Neural cell (in vitro differentiated cells): ENCODE results near the gene UBASH3B. TPM values are rescaled to one million over a fixed set of nuclear protein-coding genes. Genes with fewer than 3 reads are reported as not detected.

Experiments
- H2AFZ ChIP-seq: fragments of 200-600, 300-800 bp; sonication (generic), shearing (Covaris generic); 2 replicates; pipeline ENCODE4 v1.6.0; 2014; ENCODE audit warnings: low read depth, mild to moderate bottlenecking, antibody characterized with exemption, low read length, moderate library complexity
- H3F3A ChIP-seq: fragments of 200-600 bp; shearing (Covaris generic); 2 replicates; pipeline ENCODE4 v1.6.1; 2016; ENCODE audit warnings: mild to moderate bottlenecking, moderate library complexity, mixed read lengths, antibody characterized with exemption, low read length; ENCODE audit not compliant: insufficient read depth, poor library complexity, severe bottlenecking
- H3K27ac ChIP-seq: fragments of 200-600, 300-800 bp; sonication (generic), shearing (Covaris generic); 2 replicates; pipeline ENCODE4 v1.5.1; 2014; ENCODE audit warnings: mild to moderate bottlenecking, low read length, moderate library complexity
- H3K27me3 ChIP-seq: fragments of 300-800, 200-600 bp; sonication (generic), shearing (Covaris generic); 2 replicates; pipeline ENCODE4 v1.6.0; 2014; ENCODE audit warnings: mild to moderate bottlenecking, low read depth, low read length, moderate library complexity; ENCODE audit not compliant: insufficient read depth
- H3K36me3 ChIP-seq: fragments of 300-800, 200-600 bp; sonication (generic), shearing (Covaris generic); 2 replicates; pipeline ENCODE4 v1.5.1; 2014; ENCODE audit warnings: mild to moderate bottlenecking, antibody characterized with exemption, low read length, moderate library complexity; ENCODE audit not compliant: insufficient read depth
- H3K4me2 ChIP-seq: fragments of 300-800, 200-600 bp; sonication (generic), shearing (Covaris generic); 2 replicates; pipeline ENCODE4 v1.6.0; 2014; ENCODE audit warnings: mild to moderate bottlenecking, low read length
- H3K4me3 ChIP-seq: fragments of 300-800, 200-600 bp; sonication (generic), shearing (Covaris generic); 2 replicates; pipeline ENCODE4 v1.5.1; 2014; ENCODE audit warnings: mild to moderate bottlenecking, low read length, moderate library complexity
- H3K79me2 ChIP-seq: fragments of 200-600 bp; shearing (Covaris generic); replicated peaks from 2 replicates; pipeline ENCODE4 v1.6.0; 2014; ENCODE audit warnings: mild to moderate bottlenecking, low read length, moderate library complexity; ENCODE audit not compliant: insufficient read depth
- H3K9ac ChIP-seq: fragments of 300-800, 200-600 bp; sonication (generic), shearing (Covaris generic); 2 replicates; pipeline ENCODE4 v1.6.1; 2016; ENCODE audit warnings: mild to moderate bottlenecking, low read length, mixed read lengths
- H3K9me2 ChIP-seq: fragments of 200-600 bp; shearing (Covaris generic); 2 replicates; pipeline ENCODE4 v1.6.1; 2016; ENCODE audit warnings: mild to moderate bottlenecking, low read length, mixed read lengths; ENCODE audit not compliant: insufficient read depth
- H3K9me3 ChIP-seq: fragments of 200-600, 300-800 bp; sonication (generic), shearing (Covaris generic); 2 replicates; pipeline ENCODE4 v1.6.1; 2016; ENCODE audit warnings: mild to moderate bottlenecking, mixed run types, low read length, moderate library complexity, mixed read lengths
- H4K20me1 ChIP-seq: fragments of 200-600 bp; shearing (Covaris generic); 2 replicates; pipeline ENCODE4 v1.6.1; 2016; ENCODE audit warnings: mild to moderate bottlenecking, mixed run types; ENCODE audit not compliant: insufficient read depth
- CTCF ChIP-seq: fragments of 450-650 bp; IDR thresholded peaks from 2 replicates; pipeline ENCODE4 v1.5.1; 2014; ENCODE audit warnings: antibody characterized with exemption, mild to moderate bottlenecking, moderate library complexity; ENCODE audit not compliant: poor library complexity, severe bottlenecking
- EP300 ChIP-seq: fragments of 450-650 bp; conservative IDR thresholded peaks from 2 replicates; pipeline ENCODE4 v1.6.1; 2014; ENCODE audit warnings: antibody characterized with exemption, mild to moderate bottlenecking, moderate library complexity; ENCODE audit not compliant: poor library complexity, severe bottlenecking
- EZH2 ChIP-seq: fragments of 200-600, 300-800 bp; shearing (Covaris generic), sonication (generic); IDR thresholded peaks from 2 replicates; pipeline ENCODE4 v1.6.1; 2014; ENCODE audit warnings: antibody characterized with exemption, low read length, borderline replicate concordance, mild to moderate bottlenecking; ENCODE audit not compliant: insufficient read depth, poor library complexity, severe bottlenecking
- POLR2AphosphoS5 ChIP-seq: IDR thresholded peaks from 2 replicates; pipeline ENCODE4 v1.6.1; 2012
- RAD21 ChIP-seq: fragments of 450-650 bp; conservative IDR thresholded peaks from 2 replicates; pipeline ENCODE4 v1.6.1; 2014; ENCODE audit warnings: antibody characterized with exemption, mild to moderate bottlenecking, moderate library complexity
- REST ChIP-seq: IDR thresholded peaks from 2 replicates; pipeline ENCODE4 v1.6.1; 2012; ENCODE audit warnings: borderline replicate concordance
- SMC3 ChIP-seq: fragments of 450-650 bp; conservative IDR thresholded peaks from 2 replicates; pipeline ENCODE4 v1.6.1; 2014; ENCODE audit warnings: antibody characterized with exemption, mild to moderate bottlenecking, moderate library complexity; ENCODE audit not compliant: poor library complexity
- TAF1 ChIP-seq: IDR thresholded peaks from 2 replicates; pipeline ENCODE4 v1.6.1; 2012; ENCODE audit warnings: low read depth
- polyA plus RNA-seq: library from polyadenylated mRNA; depleted of rRNA; stranded (reverse); fragments of >200 nt; gene quantifications from 2 replicates; pipeline ENCODE4 v1.2.3, GENCODE V29; 2014

UBASH3B gene
- polyA plus RNA-seq, 1 donor from 2014 or later: 4.2 TPM

GRCh38 chr11:122803306-122803705 is 147.8 kb downstream of the UBASH3B start:
- H3K27ac ChIP-seq: no peak overlapping the region
- H3K9ac ChIP-seq: no peak overlapping the region
- H3K27me3 ChIP-seq: no peaks in the 10 kb centered on the region
- H4K20me1 ChIP-seq: no peaks in the 10 kb centered on the region
- no peak overlapping the region for H3K4me2 ChIP-seq
- H3K36me3 ChIP-seq: no peaks in the 10 kb centered on the region
- no peak for TF ChIP-seq RAD21
- no peaks in the 10 kb centered on the region for H3F3A ChIP-seq
- no peak overlapping the region for H3K4me3 ChIP-seq
- H2AFZ ChIP-seq: no peak overlapping the region
- H3K79me2 ChIP-seq: no peaks in the 10 kb centered on the region
- no peaks in the 10 kb centered on the region for H3K9me2 ChIP-seq
- H3K9me3 ChIP-seq: no peaks in the 10 kb centered on the region

GRCh38 chr11:122803716-122804115 is 148.2 kb downstream of the UBASH3B start:
- Histone ChIP-seq H3K27ac (no peak overlapping the region), H3K79me2 (no peaks in the 10 kb centered on the region), H3F3A (no peaks in the 10 kb centered on the region), H3K4me2 (no peak overlapping the region), H3K9ac (no peak overlapping the region), H3K4me3 (no peak overlapping the region), H2AFZ (no peak overlapping the region), H3K9me2 (no peaks in the 10 kb centered on the region), H4K20me1 (no peaks in the 10 kb centered on the region), H3K9me3 (no peaks in the 10 kb centered on the region), H3K27me3 (no peaks in the 10 kb centered on the region), H3K36me3 (no peaks in the 10 kb centered on the region)
- TF ChIP-seq EP300 (no peak), CTCF (no peak)

GRCh38 chr11:122804161-122804560 is 148.6 kb downstream of the UBASH3B start:
- Histone ChIP-seq H2AFZ (no peak overlapping the region), H3K9me3 (no peaks in the 10 kb centered on the region), H3K4me2 (no peak overlapping the region), H3K9me2 (no peaks in the 10 kb centered on the region), H3K9ac (no peak overlapping the region), H4K20me1 (no peaks in the 10 kb centered on the region), H3K79me2 (no peaks in the 10 kb centered on the region), H3K36me3 (no peaks in the 10 kb centered on the region), H3K27ac (no peak overlapping the region), H3F3A (no peaks in the 10 kb centered on the region), H3K27me3 (no peaks in the 10 kb centered on the region), H3K4me3 (no peak overlapping the region)
- TF ChIP-seq POLR2AphosphoS5: no peak
- no peak for TF ChIP-seq RAD21
- no peak for TF ChIP-seq TAF1
- TF ChIP-seq EP300: no peak
- TF ChIP-seq SMC3: no peak
- TF ChIP-seq REST: no peak
- TF ChIP-seq CTCF: no peak
- TF ChIP-seq EZH2: no peak
